Activated CD4-positive, alpha-beta T cell treated with anti-CD3 and anti-CD28 coated beads, Interleukin-2, Interleukin-4, amounts not matched to agents 100 ng/mL and 50 ng/mL, durations not matched to agents 16 hours and 8 hours (primary cell): ENCODE measurements around the gene OTULIN.

Source experiments
- DNase-seq: peaks from one replicate; pipeline ENCODE4 v3.0.0-alpha.2; 2020; ENCODE audit warnings: low spot score

Gene OTULIN

DNA sequence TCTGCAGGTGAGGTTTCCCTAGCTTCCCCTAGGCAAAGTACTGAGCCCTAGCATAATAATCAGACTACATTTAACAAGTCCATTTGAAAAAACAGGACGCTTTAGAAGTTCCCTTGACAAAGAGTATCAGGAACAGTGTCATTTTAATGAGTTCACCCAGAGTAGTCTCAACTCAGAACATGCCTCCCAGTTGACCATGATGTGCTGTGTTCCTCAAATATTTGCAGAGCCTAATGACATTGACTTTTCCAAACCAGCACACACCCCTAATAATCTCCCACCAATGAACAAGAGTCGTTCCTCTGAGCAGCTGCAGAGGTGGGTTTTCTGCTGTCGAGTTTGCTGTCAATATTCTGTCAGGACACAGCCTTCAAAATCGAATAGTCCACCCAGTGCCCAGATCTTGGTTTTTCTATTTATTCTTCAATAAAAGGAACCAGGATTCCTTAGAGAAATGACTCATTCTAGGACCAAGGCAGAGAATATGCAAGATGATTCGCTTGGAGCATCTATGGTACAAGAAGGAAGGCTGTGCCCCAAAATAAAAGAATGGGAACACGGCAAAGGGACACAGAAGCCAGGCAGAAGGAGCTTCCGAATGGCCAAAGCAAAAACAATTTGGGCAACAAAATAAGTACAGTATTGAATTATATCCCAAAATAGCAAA, 57.6 kb downstream of the OTULIN start:
- DNase-seq: no peak

DNA sequence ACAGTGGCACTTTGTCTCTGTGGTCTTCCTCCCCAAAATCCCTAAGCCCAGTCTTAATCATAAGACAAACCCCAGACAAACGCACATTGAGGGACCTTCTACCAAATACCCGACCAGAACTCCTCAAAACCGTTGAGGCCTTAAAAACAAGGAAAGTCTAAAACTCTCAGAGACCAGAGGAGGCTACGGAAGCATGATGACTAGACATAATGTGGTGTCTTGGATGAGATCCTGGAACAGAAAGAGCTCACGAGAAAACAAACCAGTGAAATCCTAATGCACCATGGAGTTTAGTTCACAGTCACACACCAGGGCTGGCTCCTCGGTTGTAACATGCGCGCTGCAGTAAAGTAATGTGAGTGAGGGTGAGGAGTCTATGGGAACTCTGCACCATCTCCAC, 58.4 kb downstream of the OTULIN start:
- DNase-seq: no peak

DNA sequence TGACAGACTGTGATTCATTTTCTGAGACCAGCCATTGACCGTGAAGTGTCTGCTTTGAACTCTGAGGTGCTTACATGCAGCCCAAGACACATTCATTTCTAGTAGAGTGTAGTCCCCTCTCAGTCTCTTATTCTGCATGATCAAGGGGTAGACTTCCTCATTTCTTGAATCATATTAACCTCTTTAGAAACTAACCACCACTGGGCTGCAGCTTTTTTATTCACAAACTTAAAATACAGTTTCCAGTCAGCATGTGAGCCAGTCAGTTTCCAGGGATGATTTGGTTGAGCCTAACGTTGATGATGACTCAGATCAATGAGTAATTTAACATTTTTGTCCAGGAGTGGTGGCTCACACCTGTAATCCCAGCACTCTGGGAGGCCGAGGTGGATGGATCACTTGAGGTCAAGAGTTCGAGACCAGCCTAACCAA, 59.2 kb downstream of the OTULIN start:
- DNase-seq: peak; percentile 52

DNA sequence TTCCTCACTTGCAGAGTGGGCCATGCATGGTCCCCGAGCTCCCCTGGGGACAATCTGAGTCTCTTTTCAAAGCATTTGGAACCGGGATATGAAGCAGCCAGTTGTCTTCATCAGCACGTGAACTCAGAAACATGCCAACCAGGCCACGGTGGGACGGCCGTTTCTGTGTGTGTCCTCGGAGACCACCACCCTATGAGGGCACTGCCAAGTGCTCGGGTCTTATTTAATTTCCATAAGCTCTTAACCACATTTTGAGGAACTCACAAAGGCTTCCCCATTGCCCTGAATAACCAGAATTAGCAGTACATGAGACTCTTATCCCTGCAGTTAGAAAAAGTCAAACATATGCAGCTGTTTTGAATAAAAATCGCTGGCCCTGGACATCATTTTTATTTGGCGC, 60.1 kb downstream of the OTULIN start:
- no peak for DNase-seq

DNA sequence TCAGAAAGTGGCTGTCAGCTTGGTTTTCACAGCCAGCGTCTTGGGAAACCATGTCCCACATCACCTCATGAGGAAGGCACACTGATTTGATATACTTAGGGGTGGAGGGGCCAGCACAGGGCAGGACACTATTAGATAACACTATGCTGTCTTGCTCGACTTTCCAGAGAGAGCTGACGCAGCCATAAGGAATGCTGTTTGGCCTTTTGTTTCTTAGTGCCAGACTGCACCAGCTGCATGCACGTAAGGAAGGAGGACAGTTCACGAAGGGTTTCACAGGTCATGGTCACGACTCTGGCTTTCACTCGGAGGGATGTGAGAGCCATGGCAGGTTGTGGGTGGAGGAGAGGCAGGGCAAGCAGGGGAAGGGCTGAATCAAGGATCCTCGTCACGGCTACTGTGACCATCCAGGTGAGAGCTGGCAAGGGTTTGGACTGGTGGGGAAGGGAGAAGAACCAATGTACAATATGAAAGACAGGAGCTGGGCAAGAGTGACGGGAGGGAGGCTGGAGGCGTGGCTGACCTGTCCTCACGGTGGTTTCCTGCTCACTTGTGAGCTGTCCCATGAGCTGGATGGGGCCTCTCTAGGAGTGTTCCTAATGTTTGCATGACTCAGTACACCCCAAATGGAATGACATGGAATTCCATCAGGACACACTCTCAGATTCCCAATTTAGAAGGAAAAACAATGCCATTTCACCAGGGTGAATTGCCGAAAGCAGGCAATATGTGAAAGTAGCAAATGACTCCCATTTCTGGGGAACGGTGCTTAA, 61.7 kb downstream of the OTULIN start:
- no peak for DNase-seq

DNA sequence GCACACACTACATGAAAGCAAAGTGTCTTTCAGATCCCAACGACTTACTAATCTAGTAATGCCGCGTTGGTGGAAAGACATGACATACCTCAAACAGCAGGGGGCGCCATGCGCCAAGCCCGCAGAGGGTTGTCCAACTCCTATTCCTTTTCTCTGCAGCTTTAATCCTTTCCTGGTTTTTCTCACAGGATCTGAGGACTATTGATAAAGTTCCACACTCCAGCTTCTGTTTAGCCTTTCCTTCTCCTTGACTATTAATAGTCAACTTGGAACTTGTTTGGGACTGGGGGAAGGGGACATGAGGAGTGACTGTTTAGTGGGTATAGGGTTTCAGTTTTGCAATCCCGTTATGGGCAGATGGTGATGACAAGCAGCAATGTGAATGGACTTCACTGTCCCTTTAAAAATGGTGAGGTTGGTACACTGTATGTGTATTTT, 62.9 kb downstream of the OTULIN start:
- DNase-seq: peak; percentile 72

DNA sequence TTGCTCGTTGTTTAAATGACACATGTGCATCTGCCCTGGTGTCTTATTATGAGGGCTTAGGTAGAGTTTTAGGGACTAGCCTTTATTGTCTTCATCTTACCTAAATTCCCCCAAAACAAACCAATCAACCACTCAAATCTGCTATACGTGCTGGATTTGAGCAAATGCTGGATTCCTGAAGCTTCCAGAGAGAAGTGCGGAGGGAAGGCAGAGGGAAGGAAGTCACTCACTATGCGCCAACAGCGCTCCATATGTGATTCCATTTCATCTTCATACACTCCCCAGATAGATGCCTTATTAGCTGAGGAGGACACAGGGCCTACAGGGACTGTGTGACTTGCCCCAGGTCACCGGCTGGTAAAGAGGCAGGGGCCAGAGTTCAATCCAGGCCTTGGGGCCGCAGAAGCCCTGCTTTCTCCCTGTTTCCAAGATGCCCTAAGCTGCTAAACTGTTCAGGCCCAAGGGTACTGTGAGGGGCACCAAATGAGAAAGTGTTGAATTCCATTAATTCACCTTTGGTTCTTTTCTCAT, 63.5 kb downstream of the OTULIN start:
- DNase-seq: no peak

DNA sequence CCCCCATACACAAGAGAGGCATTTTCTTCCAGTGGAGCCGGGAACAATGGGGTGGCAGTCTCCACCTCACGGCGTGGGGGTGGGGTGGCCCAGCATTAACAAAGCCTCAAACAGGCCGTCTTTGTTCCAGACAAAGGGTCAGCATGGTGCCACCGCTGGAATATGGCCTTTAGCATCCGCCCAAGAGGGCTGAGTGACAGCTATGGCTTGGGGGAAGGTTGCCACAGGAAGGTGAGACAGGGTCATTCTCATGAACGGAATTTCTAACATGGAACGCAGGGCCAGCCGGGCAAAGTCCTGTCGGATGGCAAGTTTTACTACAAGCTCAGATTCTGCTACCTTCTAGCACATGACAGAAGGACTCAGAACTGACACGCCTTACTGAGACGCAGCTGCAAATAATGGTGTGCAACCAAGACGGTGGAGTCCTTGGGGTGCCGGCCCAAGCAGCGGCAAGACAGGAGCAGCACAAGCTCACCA, 64.0 kb downstream of the OTULIN start:
- DNase-seq: no peak

DNA sequence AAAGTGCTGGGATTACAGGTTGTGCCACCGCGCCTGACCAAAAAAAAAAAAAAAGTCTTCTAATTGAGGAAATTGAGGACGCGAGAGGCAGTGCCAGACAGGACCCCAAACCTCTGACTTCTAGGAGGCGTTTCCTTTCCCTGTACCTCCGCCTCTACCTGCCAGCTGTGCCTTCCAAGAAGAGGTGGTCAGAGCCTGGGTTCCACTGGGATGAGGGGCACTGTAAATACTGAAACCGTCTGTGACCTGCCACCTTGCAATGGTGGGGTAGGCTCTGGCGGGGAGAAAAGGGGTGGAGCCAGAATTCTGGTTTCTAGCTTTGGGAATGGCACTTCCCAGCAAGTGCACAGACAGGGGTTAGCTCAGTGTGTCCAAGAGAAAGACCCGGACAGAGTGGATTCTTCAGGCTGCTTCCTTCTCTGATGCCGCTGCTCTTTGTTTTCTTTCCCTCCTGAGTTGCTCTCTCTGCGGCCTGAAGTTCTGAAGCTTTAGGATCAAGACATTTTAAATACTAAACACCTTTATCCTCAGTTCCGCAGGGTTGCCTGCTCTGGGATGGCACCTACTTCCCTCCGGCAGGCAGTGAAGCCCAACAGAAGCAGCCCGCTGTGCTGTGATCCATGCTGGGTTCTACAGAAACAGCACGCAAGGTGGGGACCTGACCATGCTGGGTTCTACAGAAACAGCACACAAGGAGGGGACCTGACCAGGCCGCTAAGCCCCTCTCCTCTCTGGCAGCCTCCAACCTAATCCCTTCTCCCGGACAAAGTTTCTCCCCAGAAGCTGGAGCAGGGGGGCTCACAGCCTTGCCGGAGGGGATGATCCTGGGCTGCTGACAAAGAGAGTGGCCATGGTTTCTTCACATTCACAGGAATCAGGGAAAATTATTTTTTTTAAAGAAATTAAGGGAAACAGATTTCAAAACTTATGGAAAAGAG, 65.2 kb downstream of the OTULIN start:
- no peak for DNase-seq

DNA sequence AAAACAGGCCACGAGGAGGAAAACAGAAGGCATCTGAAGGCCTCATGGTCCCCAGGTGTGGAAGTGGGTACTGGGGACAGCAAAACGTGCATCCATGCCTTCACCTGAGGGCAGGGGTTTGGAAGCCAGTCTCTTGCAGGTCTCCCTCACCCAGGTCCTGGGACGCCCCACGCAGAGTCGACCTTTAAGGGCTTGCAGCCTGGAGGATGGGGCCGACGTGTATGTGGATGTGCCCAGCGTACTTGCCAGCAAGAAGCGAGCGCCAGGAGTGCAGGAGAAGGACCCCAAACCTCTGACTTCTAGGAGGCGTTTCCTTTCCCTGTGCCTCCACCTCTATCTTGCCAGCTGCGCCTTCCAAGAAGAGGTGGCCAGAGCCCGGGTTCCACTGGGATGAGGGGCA, 65.9 kb downstream of the OTULIN start:
- DNase-seq: no peak

DNA sequence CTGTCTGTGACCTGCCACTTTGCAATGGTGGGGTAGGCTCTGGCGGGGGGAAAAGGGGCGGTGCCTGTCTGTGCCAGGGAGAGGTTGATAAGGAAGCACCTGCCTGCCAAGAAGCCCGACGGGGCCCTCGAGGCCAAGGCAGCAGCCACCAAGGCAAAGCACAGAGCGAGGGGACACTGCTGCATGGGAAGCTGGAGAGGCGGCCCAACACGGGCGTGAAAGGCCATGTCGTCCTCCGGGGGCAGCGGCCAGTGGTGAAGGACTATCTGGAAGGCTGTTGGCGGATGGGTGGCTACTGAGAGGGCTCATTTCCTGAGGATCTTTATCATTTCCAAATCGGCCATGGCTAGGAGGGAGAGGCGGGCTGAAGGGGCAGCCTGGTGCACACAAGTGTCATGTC, 66.4 kb downstream of the OTULIN start:
- no peak for DNase-seq

DNA sequence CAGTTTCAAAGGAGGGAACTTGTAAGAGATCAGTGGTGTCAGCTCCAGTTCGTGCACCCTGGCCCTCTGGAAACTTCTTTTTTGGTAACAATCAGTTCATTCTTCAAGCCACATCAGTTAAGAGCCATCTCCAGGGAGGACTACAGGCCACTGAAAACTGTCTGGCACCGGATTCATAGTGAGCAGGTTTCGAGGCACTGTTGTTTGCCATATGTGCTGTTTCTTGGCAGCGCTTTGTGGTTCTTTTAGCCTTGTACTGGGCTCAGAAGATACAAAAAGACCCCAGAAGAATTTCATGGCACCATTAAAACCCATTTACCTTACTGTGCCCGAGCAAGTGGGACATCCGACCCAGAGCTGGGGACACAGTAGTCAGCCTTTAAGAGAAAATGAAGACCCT, 68.5 kb downstream of the OTULIN start:
- no peak for DNase-seq

DNA sequence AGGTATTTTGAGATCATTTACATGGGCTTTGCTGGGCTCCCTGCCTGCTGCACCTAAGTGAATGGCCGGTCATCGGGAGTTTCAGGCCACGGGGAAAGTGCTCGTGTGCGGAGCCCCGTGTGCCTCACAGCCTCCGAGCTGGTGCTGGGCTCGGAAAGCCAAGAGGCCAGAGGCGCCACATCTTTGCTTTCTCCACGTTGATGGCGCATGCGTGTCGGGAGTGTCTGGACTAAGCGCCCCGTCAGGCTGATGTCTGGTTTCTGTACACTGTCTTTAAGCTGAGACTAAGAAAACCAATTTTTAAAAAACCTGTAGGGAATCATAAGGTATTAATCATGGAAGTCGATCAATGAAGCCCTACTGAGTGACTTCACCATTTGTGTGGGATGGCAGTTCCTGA, 69.1 kb downstream of the OTULIN start:
- no peak for DNase-seq

DNA sequence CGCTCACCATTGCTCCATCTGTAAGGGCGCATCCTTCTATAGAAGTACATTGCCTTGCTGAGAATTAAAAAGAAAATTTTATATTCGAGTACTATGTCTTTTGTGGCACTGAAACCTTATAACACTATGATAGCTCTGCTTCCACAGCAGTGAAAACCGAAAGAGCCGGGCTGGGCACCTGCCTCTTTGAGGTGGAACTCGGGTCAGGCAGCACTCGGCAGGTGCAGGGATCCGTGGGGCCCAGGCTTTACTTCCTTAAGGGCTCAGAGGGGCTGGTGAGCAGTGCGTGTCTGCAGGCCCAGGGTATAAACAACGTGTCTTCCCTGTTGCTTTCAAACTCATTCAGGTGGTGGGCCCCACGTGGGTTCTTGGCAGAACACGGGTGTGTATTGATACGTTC, 69.9 kb downstream of the OTULIN start:
- DNase-seq: no peak

DNA sequence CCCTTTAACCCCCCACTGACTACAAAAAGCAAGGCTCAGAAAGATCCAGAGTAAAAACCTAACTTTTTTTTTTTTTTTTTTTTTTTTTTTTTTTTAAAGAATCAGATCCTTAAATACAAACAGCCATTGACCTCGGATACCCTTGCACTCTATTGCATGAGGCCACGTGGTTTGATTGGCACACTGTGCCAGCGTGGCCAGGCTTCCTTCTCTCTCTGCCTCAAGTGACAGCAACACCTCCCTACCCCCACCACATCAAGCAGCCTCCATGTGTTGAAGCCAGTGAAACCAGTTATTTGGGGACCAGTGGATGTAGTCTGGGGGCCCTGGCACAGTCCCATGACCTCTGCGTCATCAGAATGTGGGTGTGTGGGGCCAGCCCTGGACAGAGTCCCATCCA, 71.4 kb downstream of the OTULIN start:
- no peak for DNase-seq

DNA sequence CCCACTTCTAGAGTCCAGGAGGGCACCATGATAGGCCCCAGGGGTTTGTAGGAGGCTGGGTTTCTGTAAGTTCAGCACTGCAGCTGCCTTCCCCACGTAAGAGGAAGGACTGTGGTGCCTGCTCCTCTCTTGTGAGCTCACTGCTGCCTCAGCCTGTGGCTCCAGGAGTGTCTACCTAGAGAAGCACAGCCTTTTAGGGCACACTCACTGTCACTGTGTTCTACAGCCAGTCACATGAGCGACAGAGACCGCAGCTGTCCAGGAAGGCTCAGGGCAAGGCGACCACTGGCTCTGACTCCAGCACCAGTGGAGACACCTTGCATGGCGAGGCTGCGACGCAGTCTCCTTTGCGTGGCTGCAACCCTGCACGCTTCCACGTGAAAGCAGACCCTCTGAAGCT, 72.8 kb downstream of the OTULIN start:
- DNase-seq: no peak

DNA sequence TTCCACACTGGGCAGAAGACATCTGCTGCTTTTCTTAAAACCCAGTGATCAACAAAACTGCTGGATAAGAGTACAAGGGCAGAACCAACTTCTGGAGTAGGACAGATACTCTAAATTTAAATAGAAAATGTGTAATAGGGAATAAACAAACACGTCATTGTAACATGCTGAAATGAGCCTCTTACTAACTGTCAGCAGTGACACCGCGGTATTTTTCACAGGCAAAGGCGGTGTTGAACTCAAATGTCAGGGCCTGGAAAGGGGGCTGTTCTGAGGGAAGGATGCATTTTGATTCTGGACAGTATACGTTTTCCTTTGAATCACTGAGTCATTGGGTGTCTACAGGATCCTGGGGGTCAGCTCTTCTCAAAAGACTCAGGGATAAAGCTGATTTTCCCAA, 73.5 kb downstream of the OTULIN start:
- DNase-seq: no peak

DNA sequence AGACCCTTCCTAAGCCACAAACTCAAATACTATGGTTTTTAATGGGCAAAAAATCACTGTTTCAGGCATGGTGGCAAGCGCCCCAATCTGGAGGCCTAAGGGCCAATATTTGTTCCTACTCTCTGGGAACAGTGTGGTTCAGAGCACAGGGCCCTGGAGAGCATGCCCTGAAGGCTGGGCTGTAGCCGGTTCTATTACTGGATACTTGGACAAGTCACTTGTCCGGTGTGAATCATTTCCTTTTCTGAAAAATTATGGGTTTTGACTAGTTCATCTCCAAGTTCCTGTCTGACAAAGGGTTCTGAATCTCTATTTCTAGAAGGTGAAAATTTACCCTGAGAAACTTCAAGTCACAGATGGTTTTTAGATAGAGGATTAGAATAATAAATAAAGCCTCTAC, 75.0 kb downstream of the OTULIN start:
- no peak for DNase-seq

DNA sequence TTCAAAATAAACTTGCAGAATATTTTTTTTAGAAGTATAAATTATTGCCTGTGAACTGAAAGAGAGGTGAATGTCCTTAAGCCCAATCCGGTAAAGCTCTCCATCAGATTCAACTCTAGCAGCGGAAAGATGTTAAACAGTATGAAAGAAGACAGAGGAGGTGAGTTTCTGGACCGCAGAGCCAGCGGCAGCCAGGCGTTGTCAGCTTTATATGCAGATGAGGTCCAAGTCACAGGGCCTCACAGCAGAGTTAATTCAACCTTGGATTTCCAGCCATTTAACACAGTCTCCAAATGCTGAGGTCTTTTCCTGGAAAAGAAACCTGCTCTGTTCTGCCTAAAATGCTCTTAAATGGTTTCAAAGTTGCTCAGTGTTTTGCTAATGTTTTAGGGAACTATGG, 75.5 kb downstream of the OTULIN start:
- DNase-seq: no peak

DNA sequence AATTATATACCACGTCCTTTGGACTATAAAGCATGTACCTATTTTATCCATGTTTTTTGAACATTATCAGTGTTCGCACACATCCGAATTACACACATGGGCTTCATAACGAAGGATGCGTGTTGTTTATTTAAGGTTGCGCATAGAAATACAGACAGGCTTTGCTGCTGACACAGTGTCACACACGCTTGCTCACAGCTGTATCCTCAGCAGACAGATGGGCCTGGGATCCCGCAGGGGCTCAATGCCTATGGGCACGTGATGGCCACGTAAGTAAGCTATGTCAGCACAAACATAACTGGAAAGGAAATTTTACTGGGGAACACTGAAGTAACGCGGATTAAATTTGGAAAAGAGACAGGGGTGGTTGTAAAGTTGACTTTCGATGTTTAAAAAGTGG, 76.6 kb downstream of the OTULIN start:
- no peak for DNase-seq

DNA sequence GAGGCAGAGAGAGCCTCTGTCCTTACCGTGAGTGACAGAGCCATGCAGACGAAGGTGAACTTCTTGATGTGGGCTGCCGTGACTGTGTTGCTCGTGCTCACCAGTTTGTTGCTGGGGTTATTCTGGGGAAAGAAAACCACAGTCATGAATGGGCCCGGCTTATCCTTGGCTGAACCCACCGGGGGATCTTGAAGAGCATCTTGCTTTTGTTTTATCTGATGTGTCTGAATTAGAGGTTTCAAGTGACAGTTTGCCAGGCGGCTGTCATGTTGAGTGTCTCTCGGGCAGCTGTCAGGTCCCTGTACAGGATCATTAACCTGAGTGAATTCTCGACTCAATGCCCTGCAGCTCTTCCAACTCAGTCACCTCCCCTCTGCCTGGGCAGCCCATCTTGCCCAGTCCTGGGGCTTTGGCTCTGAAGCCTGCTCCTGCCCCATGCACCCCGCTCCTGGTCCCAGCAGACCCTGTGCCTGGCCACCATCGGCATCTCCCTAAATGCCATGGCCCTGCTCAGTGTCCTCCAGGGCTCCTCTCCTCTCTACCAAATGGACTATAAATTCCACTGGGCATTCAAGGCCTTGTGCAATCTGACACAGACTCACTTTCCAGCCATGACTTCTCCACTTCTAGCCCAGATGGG, 77.4 kb downstream of the OTULIN start:
- DNase-seq: no peak

DNA sequence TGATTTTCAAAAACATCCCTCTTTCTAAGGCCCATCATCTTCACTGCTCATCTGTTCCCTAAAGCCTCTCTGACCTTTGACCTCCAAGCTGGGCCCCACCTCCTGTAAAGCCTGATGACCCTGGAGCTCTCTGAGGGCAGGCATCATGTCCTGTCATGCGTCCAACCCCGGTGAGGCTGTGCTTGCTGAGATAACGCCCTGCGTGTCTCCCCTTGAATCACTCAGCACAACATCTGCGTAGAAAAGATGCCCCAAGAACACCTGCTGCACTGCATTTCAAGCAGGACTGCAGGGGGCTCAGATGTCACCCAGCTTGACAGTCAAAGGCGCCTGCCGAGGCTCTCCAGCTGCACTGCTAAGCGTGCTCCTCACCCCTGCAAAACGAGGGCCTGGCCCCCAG, 78.0 kb downstream of the OTULIN start:
- DNase-seq: no peak
